Activated T-cell treated with anti-CD3 and anti-CD28 coated beads, Interleukin-2, amount 50 U/mL, for 72 hours (primary cell): ENCODE measurements around the gene RPS4Y2. TPM values are rescaled to one million over a fixed set of nuclear protein-coding genes. Genes with fewer than 3 reads are reported as not detected.

Experiments used
- ATAC-seq, 2 donors: fragments of 150-1000 bp; cut with Tn5 transposase; replicated peaks in 1 of 2; 2 replicates each; pipeline ENCODE4 v1.10.0; 2021; ENCODE audit warnings: moderate library complexity in 2 of 2, mild to moderate bottlenecking in 1 of 2
- DNase-seq, 2 donors: peaks; one replicate each; pipeline ENCODE4 v3.0.0; 2021 to 2022; ENCODE audit warnings: mixed read lengths in 1 of 2
- H3K27ac Mint-ChIP-seq: one replicate; pipeline ENCODE4 v1.8.0; 2022; ENCODE audit warnings: mild to moderate bottlenecking, moderate library complexity, mixed read lengths
- H3K27me3 Mint-ChIP-seq: one replicate; pipeline ENCODE4 v1.8.0; 2022; ENCODE audit warnings: low read depth, mixed read lengths
- H3K36me3 Mint-ChIP-seq, 2 donors: one replicate each; pipeline ENCODE4 v1.8.0; 2022; ENCODE audit warnings: mixed read lengths in 2 of 2, mild to moderate bottlenecking in 1 of 2; ENCODE audit not compliant: insufficient read depth in 2 of 2
- H3K4me1 Mint-ChIP-seq: one replicate; pipeline ENCODE4 v1.8.0; 2022; ENCODE audit warnings: low read depth, mixed read lengths
- H3K4me3 Mint-ChIP-seq, 2 donors: one replicate each; pipeline ENCODE4 v1.8.0; 2022; ENCODE audit warnings: mild to moderate bottlenecking in 2 of 2, mixed read lengths in 2 of 2, moderate library complexity in 2 of 2
- H3K9me3 Mint-ChIP-seq, 2 donors: one replicate each; pipeline ENCODE4 v1.8.0; 2022; ENCODE audit warnings: mixed read lengths in 2 of 2
- total RNA-seq, 2 donors: library from RNA; stranded (reverse); gene quantifications; one replicate each; pipeline ENCODE4 v1.2.3, GENCODE V29; 2022

Gene RPS4Y2
- total RNA-seq, 2 donors from 2014 or later = not detected

DNA sequence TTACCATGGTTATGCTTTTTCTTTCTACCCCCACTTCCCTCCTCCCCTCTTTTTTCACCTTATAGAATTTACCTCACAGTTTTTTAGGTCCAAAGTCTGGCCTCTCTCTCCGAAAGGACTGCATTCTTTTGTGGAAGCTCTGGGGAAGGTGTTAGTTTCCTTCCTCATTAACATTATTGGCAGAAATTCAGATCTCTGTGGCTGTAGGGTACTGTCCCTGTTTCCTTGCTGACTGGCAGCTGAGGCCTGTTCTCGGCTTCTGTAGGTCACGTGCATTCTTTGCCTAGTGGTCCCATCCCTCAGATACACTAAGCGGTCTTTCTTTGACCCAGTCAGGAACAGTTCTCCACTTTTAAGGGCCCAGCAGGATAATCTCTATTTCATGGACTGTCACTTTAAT, 25.5 kb downstream of the RPS4Y2 start:
- DNase-seq (no peak), ATAC-seq (no peak)
- Mint-ChIP-seq H3K36me3 (no peaks in the 10 kb centered on the region), H3K9me3 (no peaks in the 10 kb centered on the region), H3K4me1 (no peaks in the 10 kb centered on the region), H3K27me3 (no peaks in the 10 kb centered on the region), H3K4me3 (no peak overlapping the region), H3K27ac (no peak overlapping the region)

DNA sequence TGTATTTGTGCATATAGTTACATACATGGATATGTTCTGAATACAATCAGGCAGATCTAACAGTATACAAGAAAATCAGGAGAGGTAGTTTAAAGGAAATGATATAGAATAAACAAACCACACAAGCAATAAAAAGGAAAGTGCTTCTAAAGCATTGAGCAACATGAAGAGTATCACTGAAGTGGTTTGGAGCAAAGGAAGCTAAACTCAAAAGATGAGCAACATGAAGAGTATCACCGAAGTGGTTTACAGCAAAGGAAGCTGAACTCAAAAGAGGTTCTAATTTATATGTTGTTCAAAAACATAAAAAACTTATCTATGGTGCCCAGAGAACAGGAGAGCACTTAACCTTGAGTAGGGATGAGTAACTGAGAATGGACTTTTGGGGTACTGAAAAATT, 29.1 kb downstream of the RPS4Y2 start:
- Mint-ChIP-seq H3K4me1 (no peaks in the 10 kb centered on the region), H3K27ac (peak overlapping the region; percentile 7), H3K9me3 (no peaks in the 10 kb centered on the region), H3K4me3 (peak overlapping the region in 1 of 2 donors; percentile 55), H3K27me3 (no peaks in the 10 kb centered on the region), H3K36me3 (no peaks in the 10 kb centered on the region)
- DNase-seq (no peak), ATAC-seq (peak in 1 of 2 donors; percentile 49)

DNA sequence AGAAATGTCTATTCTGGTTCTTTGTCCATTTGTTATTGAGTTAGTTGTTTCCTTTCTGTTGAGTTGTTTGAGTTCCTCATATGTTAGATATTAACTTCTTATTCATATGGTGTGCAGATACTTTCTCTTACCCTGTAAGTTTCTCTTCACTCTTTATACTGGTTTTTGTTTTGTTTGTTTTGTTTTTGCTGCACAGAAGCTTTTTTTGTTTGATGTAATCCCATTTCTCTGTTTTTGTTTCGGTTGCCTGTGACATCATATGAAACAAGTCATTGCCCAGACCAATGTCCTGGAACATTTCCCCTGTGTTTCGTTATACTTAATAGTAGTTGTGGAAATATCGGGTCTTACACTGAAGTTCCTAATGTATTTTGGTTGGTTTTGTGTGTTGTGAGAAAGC, 31.2 kb downstream of the RPS4Y2 start:
- H3K4me3 Mint-ChIP-seq = peak overlapping the region in 1 of 2 donors; percentile 6
- DNase-seq = no peak
- no peaks in the 10 kb centered on the region for H3K36me3 Mint-ChIP-seq
- H3K4me1 Mint-ChIP-seq = no peaks in the 10 kb centered on the region
- no peaks in the 10 kb centered on the region for H3K9me3 Mint-ChIP-seq
- H3K27ac Mint-ChIP-seq = no peak overlapping the region
- H3K27me3 Mint-ChIP-seq = no peaks in the 10 kb centered on the region
- ATAC-seq = peak in 1 of 2 donors; percentile 28

DNA sequence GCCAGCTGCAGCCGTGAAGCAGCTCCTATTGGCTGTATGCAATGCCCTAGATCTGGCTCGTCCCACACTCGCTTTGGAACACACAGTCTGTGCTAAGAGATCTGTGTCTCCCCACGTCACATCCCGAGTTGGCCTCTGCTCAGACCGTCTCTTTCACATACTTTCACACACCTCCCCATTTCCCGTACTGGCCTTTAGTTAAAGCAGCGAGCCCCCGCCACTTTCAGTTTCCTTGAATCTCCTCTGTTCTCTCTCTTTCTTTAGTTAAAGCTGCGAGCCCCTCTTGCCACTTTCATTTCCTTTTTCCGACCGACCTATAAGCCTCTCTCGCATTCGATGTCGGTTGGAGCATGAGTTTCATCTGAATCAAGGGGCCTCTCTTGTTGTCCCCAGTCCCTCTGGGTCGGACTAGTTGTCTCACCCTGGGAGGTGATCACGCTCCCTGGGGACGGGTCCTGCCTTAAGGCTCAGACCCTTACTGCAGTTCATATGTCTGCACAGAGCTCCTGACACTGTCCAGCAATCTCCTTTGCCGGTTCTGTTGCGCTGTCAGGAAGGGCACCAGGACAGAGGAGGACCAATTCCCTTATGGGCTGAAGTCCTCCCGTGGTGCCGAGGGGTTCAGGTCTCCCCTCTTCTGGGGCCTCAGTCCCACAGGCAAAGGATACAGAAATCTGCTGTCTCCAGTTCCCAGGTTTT, 42.6 kb downstream of the RPS4Y2 start:
- H3K4me1 Mint-ChIP-seq = no peaks in the 10 kb centered on the region
- H3K27ac Mint-ChIP-seq = peak overlapping the region; percentile 15
- H3K9me3 Mint-ChIP-seq = peaks cover 0 to 2% of the 10 kb centered on the region in 2 donors
- H3K27me3 Mint-ChIP-seq = no peaks in the 10 kb centered on the region
- H3K36me3 Mint-ChIP-seq = peaks cover 0 to 2% of the 10 kb centered on the region in 2 donors
- peak overlapping the region in 1 of 2 donors; percentile 66 for H3K4me3 Mint-ChIP-seq
- DNase-seq (peak in 1 of 2 donors; percentile 10), ATAC-seq (peak in 1 of 2 donors; percentile 84)

DNA sequence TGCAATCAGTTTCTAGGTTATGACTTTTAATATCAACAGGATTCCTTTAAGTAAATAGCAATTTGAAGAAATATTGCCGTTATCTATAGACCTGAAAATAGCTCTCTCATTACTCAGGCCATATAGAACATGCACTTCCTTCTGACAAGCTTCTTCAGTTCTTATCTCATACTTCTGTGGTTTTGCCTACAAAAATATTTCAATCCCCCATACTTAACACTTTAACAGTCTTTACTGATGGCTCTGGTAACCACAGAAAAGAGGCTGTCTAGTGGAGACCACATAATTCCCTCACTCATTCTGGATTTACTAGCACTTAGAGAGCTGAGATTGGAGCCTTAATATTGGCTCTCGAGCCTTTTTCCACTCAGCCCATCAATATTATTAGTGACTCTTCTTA, 46.8 kb downstream of the RPS4Y2 start:
- DNase-seq = no peak
- H3K4me1 Mint-ChIP-seq = no peaks in the 10 kb centered on the region
- H3K27me3 Mint-ChIP-seq = no peaks in the 10 kb centered on the region
- H3K9me3 Mint-ChIP-seq = no peaks in the 10 kb centered on the region
- H3K4me3 Mint-ChIP-seq = no peak overlapping the region
- no peak for ATAC-seq
- no peaks in the 10 kb centered on the region for H3K36me3 Mint-ChIP-seq
- H3K27ac Mint-ChIP-seq = no peak overlapping the region

DNA sequence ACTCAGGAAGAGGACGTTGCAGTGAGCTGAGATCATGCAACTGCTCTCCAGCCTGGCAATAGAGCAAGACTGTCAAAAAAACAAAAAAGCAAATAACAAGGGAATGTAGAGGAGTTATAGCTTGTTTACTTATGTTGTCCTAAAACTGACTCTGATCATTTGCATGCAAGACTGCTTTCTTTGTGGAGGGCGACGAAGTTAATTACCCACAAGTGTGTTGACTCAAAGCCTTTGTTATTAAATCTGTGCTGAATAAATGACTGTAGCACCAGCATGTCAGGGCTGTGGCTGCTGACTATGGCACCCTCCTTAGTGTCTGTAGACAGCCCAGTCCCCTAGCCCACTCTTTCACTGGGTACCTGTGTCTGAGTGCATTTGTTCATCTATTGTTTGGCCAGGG, 50.3 kb downstream of the RPS4Y2 start:
- no peak overlapping the region for H3K27ac Mint-ChIP-seq
- no peaks in the 10 kb centered on the region for H3K4me1 Mint-ChIP-seq
- no peak overlapping the region for H3K4me3 Mint-ChIP-seq
- peaks cover 0 to 2% of the 10 kb centered on the region in 2 donors for H3K9me3 Mint-ChIP-seq
- no peaks in the 10 kb centered on the region for H3K36me3 Mint-ChIP-seq
- H3K27me3 Mint-ChIP-seq = no peaks in the 10 kb centered on the region
- DNase-seq (no peak), ATAC-seq (no peak)

DNA sequence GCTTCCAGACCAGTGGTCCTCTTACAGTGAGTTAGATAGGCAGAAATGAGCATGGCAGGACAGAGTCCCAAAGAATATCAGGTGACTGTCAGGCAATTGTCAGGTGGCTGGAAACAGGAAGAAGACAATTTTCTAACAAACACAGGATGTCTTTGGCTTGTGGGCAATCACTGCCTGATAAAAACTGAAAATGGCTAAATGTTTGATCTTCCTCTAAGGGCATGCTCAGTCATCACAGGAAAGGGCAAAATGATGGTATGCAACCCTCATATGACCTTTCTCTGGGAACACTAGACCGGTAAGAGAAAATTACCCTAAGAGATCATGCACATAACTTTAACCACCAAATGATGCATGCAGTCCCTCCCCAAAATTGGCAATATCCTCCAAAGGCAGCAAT, 57.6 kb downstream of the RPS4Y2 start:
- no peaks in the 10 kb centered on the region for H3K36me3 Mint-ChIP-seq
- H3K27me3 Mint-ChIP-seq = no peaks in the 10 kb centered on the region

DNA sequence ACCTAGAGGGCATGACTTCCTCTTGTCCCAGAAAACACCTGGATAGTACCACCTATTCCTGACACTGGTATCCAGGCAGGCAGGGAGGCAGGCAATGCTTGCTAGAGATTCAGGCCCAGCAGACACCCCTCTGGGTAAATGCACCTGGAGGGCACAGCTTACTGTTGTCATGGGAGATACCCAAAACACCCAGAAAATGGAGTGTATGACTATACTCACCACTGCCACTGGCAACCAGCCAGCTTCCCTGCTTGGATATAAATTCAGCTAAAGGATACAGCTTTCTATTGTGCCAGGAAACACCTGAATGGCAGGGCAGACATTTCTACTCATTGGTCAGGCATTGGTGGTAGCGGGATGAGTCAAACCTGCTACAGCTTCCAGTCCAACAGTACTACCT, 58.9 kb downstream of the RPS4Y2 start:
- no peak overlapping the region for H3K4me3 Mint-ChIP-seq
- H3K4me1 Mint-ChIP-seq = no peaks in the 10 kb centered on the region
- ATAC-seq (peak in 1 of 2 donors; percentile 47), DNase-seq (peak in 1 of 2 donors; percentile 40)
- H3K9me3 Mint-ChIP-seq = peaks cover 0 to 2% of the 10 kb centered on the region in 2 donors
- H3K36me3 Mint-ChIP-seq = no peaks in the 10 kb centered on the region
- H3K27me3 Mint-ChIP-seq = no peaks in the 10 kb centered on the region
- H3K27ac Mint-ChIP-seq = no peak overlapping the region

More for the DNA sequence above, 57.6 kb downstream of the RPS4Y2 start:
- no peaks in the 10 kb centered on the region for H3K4me1 Mint-ChIP-seq
- H3K27ac Mint-ChIP-seq = no peak overlapping the region
- ATAC-seq = peak in 1 of 2 donors; percentile 94
- H3K9me3 Mint-ChIP-seq = peaks cover 0 to 2% of the 10 kb centered on the region in 2 donors
- H3K4me3 Mint-ChIP-seq = peak overlapping the region in 1 of 2 donors; percentile 15
- peak in 1 of 2 donors; percentile 6 for DNase-seq

DNA sequence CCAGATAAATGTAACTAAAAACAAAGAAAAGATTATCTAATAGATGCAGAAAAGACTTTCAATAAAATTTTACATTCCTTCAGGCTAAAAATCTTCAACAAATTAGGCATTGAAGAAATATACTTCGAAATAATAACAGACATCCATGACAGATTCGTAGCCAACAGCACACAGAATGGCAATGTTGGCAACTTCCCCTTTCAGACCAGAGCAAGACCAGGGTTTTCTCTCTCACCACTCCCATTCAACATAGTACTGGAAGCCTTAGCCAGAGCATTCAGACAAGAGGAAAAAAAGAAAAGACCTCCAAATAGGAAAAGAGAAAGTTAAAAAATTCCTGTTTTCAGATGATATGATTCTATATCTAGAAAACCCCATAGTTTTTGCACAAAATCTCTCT, 61.2 kb downstream of the RPS4Y2 start:
- Mint-ChIP-seq H3K4me1 (no peaks in the 10 kb centered on the region), H3K36me3 (no peaks in the 10 kb centered on the region), H3K9me3 (peaks cover 0 to 3% of the 10 kb centered on the region in 2 donors), H3K4me3 (no peak overlapping the region), H3K27ac (no peak overlapping the region), H3K27me3 (no peaks in the 10 kb centered on the region)
- DNase-seq (no peak), ATAC-seq (no peak)

Other genes starting within 250 kb of the RPS4Y2 start
- 10 to 100 TPM in 1 of 2 donors, not detected in 1; 51.2 TPM for gene EIF1AY, start 180.3 kb upstream of the RPS4Y2 start, total RNA-seq